ACC112 (cell line): ENCODE measurements around the gene TANC1.

Experiments
- H2AFZ ChIP-seq: fragments of 200-600 bp; sonication (generic); one replicate; pipeline ENCODE4 v1.6.0; 2017; ENCODE audit warnings: antibody characterized with exemption, low read length; ENCODE audit not compliant: unreplicated experiment
- H3K27ac ChIP-seq: fragments of 200-600 bp; sonication (generic); 2 replicates; pipeline ENCODE4 v1.5.1; 2014; ENCODE audit warnings: low read depth, mild to moderate bottlenecking, antibody characterized with exemption, low read length, moderate library complexity
- H3K27me3 ChIP-seq: fragments of 200-600 bp; sonication (generic); 2 replicates; pipeline ENCODE4 v1.6.1; 2014; ENCODE audit warnings: mild to moderate bottlenecking, antibody characterized with exemption, low read length, moderate library complexity, mixed read lengths; ENCODE audit not compliant: insufficient read depth
- H3K36me3 ChIP-seq: fragments of 200-600 bp; sonication (generic); 2 replicates; pipeline ENCODE4 v1.6.1; 2016; ENCODE audit warnings: mild to moderate bottlenecking, antibody characterized with exemption, low read length, moderate library complexity, mixed read lengths; ENCODE audit not compliant: insufficient read depth
- H3K4me1 ChIP-seq: fragments of 200-600 bp; sonication (generic); one replicate; pipeline ENCODE4 v1.6.1; 2016; ENCODE audit warnings: low read length, mixed read lengths; ENCODE audit not compliant: insufficient read depth, unreplicated experiment, control insufficient read depth
- H3K4me3 ChIP-seq: fragments of 200-600 bp; sonication (generic); 2 replicates; pipeline ENCODE4 v1.5.1; 2014; ENCODE audit warnings: mild to moderate bottlenecking, low read depth, low read length
- H3K79me2 ChIP-seq: fragments of 200-600 bp; sonication (generic); one replicate; pipeline ENCODE4 v1.6.0; 2016; ENCODE audit warnings: low read length; ENCODE audit not compliant: control insufficient read depth, unreplicated experiment, insufficient read depth

Gene TANC1

GRCh38 chr2:159124931-159125467 lies 156.6 kb downstream of the TANC1 start:
- Histone ChIP-seq H3K27me3 (no peaks in the 10 kb centered on the region), H2AFZ (peak overlapping the region; percentile 49), H3K79me2 (peaks cover 5% of the 10 kb centered on the region), H3K4me3 (no peak overlapping the region), H3K36me3 (no peaks in the 10 kb centered on the region), H3K27ac (peak overlapping the region; percentile 83), H3K4me1 (peaks cover 29% of the 10 kb centered on the region)

- H3K4me1 ChIP-seq: peaks cover 31% of the 10 kb centered on the region
- H3K36me3 ChIP-seq: no peaks in the 10 kb centered on the region
- no peak overlapping the region for H3K27ac ChIP-seq
- peaks cover 11% of the 10 kb centered on the region for H3K79me2 ChIP-seq
- H3K4me3 ChIP-seq: no peak overlapping the region
- no peak overlapping the region for H2AFZ ChIP-seq
- no peaks in the 10 kb centered on the region for H3K27me3 ChIP-seq
These were observed 157.4 kb downstream of the TANC1 start for GRCh38 chr2:159125858-159126257.

GRCh38 chr2:159126432-159127022 lies 158.1 kb downstream of the TANC1 start:
- Histone ChIP-seq H3K4me1 (peaks cover 36% of the 10 kb centered on the region), H3K27me3 (no peaks in the 10 kb centered on the region), H2AFZ (no peak overlapping the region), H3K4me3 (no peak overlapping the region), H3K79me2 (peaks cover 14% of the 10 kb centered on the region), H3K27ac (no peak overlapping the region; the same call in 1 of the 2 replicates), H3K36me3 (no peaks in the 10 kb centered on the region)

GRCh38 chr2:159128191-159128590 lies 159.8 kb downstream of the TANC1 start:
- H3K79me2 ChIP-seq: peaks cover 10% of the 10 kb centered on the region
- no peaks in the 10 kb centered on the region for H3K36me3 ChIP-seq
- H3K27ac ChIP-seq: no peak overlapping the region
- no peak overlapping the region for H3K4me3 ChIP-seq
- no peaks in the 10 kb centered on the region for H3K27me3 ChIP-seq
- H3K4me1 ChIP-seq: peaks cover 52% of the 10 kb centered on the region
- H2AFZ ChIP-seq: no peak overlapping the region

GRCh38 chr2:159129269-159129668 lies 160.8 kb downstream of the TANC1 start:
- no peak overlapping the region for H3K4me3 ChIP-seq
- H3K4me1 ChIP-seq: peaks cover 55% of the 10 kb centered on the region
- H3K27ac ChIP-seq: no peak overlapping the region
- no peaks in the 10 kb centered on the region for H3K36me3 ChIP-seq
- no peaks in the 10 kb centered on the region for H3K27me3 ChIP-seq
- H3K79me2 ChIP-seq: peaks cover 10% of the 10 kb centered on the region
- no peak overlapping the region for H2AFZ ChIP-seq

GRCh38 chr2:159129824-159130223 lies 161.4 kb downstream of the TANC1 start:
- H3K4me3 ChIP-seq: no peak overlapping the region
- no peaks in the 10 kb centered on the region for H3K27me3 ChIP-seq
- no peak overlapping the region for H3K27ac ChIP-seq
- H3K36me3 ChIP-seq: no peaks in the 10 kb centered on the region
- H3K79me2 ChIP-seq: peaks cover 10% of the 10 kb centered on the region
- peaks cover 51% of the 10 kb centered on the region for H3K4me1 ChIP-seq
- no peak overlapping the region for H2AFZ ChIP-seq

GRCh38 chr2:159130302-159130701 lies 161.9 kb downstream of the TANC1 start:
- Histone ChIP-seq H3K4me3 (no peak overlapping the region), H3K36me3 (no peaks in the 10 kb centered on the region), H2AFZ (no peak overlapping the region), H3K4me1 (peaks cover 51% of the 10 kb centered on the region), H3K79me2 (peaks cover 10% of the 10 kb centered on the region), H3K27me3 (no peaks in the 10 kb centered on the region), H3K27ac (no peak overlapping the region)

GRCh38 chr2:159131267-159131913 lies 162.9 kb downstream of the TANC1 start:
- Histone ChIP-seq H3K4me3 (no peak overlapping the region), H3K4me1 (peaks cover 58% of the 10 kb centered on the region)

GRCh38 chr2:159131914-159132281 lies 163.5 kb downstream of the TANC1 start:
- Histone ChIP-seq H3K79me2 (peaks cover 10% of the 10 kb centered on the region), H3K4me1 (peaks cover 62% of the 10 kb centered on the region), H3K4me3 (no peak overlapping the region), H3K27ac (peak overlapping the region; percentile 87), H2AFZ (no peak overlapping the region), H3K27me3 (no peaks in the 10 kb centered on the region), H3K36me3 (no peaks in the 10 kb centered on the region)

More at GRCh38 chr2:159131267-159131913, 162.9 kb downstream of the TANC1 start:
- H3K27ac ChIP-seq: peak overlapping the region; percentile 87
- H3K79me2 ChIP-seq: peaks cover 10% of the 10 kb centered on the region
- no peaks in the 10 kb centered on the region for H3K27me3 ChIP-seq
- no peaks in the 10 kb centered on the region for H3K36me3 ChIP-seq
- H2AFZ ChIP-seq: no peak overlapping the region

- H3K36me3 ChIP-seq: no peaks in the 10 kb centered on the region
- peaks cover 27% of the 10 kb centered on the region for H3K79me2 ChIP-seq
- H3K27me3 ChIP-seq: no peaks in the 10 kb centered on the region
- no peak overlapping the region for H2AFZ ChIP-seq
- peaks cover 74% of the 10 kb centered on the region for H3K4me1 ChIP-seq
- peak overlapping the region; percentile 42 for H3K27ac ChIP-seq
- no peak overlapping the region for H3K4me3 ChIP-seq
These were observed 165.4 kb downstream of the TANC1 start for GRCh38 chr2:159133797-159134196.

- peak overlapping the region; percentile 52; the same call in 1 of the 2 replicates for H3K4me3 ChIP-seq
- peaks cover 86% of the 10 kb centered on the region for H3K4me1 ChIP-seq
- peak overlapping the region; percentile 49 for H2AFZ ChIP-seq
- H3K27me3 ChIP-seq: no peaks in the 10 kb centered on the region
- H3K36me3 ChIP-seq: no peaks in the 10 kb centered on the region
- H3K27ac ChIP-seq: peak overlapping the region; percentile 96
- H3K79me2 ChIP-seq: peaks cover 27% of the 10 kb centered on the region
These were observed 166.5 kb downstream of the TANC1 start for GRCh38 chr2:159134979-159135378.
